RKO (cell line): ENCODE data around the gene TMEM219.
"Not testable (repeated sequence)": the region's sequence is repeated elsewhere in the genome, so short reads cannot be mapped to it uniquely, and the experiment has no call there.

Experiments
- DNase-seq: peaks from one replicate; pipeline ENCODE4 v3.0.0-alpha.2; 2016; ENCODE audit warnings: low spot score

TMEM219 gene, protein sequence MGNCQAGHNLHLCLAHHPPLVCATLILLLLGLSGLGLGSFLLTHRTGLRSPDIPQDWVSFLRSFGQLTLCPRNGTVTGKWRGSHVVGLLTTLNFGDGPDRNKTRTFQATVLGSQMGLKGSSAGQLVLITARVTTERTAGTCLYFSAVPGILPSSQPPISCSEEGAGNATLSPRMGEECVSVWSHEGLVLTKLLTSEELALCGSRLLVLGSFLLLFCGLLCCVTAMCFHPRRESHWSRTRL

DNA sequence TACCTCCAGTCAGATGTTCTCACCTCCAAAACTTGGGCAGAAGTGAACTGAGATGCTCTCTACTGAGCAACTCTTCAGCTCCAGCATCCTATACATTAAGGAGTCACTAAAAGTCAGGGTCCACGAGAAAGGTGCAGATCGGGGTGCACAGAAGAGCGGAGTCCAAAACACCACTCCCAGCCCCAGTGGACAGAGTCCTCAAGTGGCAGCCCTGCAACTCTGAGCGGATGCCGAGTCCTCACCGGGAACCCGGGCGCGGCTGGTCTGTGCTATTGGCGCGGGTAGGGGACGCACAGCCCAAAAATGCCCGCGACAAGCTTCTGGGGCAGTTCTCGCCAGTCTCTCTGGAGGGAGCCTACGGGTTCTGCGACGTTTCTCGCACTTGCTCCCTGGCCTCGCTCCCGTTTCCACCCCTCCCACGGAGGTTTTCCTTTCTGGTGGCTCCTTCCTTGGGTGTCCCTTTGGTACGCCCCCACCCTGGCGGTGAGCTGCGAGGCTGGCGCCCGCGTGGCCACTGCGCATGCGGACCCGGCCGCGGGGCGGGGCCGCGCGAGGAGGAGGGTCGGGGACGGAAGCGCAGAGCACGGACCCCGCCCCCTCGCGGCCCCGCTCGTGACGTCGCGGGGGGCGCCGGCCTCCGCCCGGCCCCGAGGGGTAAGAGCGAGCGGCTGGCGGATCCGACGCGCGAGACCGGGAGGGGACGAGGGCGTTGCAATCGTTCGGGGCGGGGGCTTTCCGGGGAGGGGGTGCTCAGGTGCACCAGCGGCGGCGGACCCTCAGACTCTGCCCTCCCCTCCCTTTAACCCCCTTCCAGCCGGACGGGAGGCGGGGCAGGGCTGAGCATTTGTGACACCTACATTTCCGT is at the start of gene TMEM219:
Gene TMEM219 (plus strand): TSS at position 601 of the 865 bp plus-strand sequence. CDS start 1,065 bp downstream, outside the sequence.
- peak; percentile 85 for DNase-seq

DNA sequence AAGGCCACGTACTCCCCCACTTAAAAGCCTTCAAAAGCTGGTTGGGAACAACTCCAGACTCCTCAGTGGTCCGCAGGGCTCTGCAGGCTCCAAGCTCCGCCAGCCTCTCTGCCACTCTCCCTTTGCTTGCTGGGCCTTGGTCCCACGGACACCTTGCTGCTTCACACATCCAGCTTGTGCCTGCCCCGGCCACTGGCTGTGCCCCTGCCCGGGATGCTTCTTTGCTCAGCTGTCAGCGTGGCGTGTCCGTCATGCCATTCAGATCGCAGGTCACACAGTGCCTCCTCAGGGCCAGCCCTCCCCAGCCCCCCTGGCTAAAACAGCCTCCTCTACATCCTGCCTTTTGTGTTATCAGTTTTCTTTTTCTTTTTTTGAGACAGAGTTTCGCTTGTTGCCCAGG is 49.8 kb upstream of the TMEM219 start:
- no peak for DNase-seq

GRCh38 chr16:29913514-29913913 is 48.4 kb upstream of the TMEM219 start:
- no peak for DNase-seq

DNA sequence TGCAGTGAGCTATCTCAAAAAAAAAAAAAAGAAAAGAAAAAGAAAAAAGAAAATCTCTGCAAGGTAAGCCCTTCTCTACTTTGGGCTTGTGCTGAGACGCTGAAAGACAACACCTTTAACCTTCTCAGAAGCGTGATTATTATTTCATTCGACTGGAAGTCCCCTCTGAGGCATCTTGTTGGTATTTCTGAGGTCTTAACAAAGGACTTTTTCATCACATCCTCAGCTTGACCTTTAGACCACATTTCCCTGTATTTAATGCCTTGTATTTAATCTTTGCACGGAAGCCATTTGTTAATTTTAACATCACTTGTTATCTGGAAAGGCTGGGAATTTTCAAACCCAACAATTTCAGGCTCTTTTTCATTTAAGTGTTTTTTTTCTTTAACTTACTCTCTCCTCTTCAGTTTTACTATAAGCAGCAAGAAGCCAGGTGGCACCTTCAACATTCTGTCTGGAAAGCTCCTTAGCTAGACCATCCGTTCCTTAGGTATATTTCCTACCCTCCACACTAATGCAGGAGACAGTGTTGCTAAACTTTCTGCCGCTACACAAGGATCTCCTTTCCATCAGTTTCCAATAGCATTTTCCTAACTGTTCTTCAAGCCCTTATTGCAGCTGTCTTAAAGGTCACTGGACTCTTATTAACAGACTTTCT is 46.2 kb upstream of the TMEM219 start:
- no peak for DNase-seq

- DNase-seq, result no peak
These were observed 44.9 kb upstream of the TMEM219 start for GRCh38 chr16:29916979-29917378.

DNA sequence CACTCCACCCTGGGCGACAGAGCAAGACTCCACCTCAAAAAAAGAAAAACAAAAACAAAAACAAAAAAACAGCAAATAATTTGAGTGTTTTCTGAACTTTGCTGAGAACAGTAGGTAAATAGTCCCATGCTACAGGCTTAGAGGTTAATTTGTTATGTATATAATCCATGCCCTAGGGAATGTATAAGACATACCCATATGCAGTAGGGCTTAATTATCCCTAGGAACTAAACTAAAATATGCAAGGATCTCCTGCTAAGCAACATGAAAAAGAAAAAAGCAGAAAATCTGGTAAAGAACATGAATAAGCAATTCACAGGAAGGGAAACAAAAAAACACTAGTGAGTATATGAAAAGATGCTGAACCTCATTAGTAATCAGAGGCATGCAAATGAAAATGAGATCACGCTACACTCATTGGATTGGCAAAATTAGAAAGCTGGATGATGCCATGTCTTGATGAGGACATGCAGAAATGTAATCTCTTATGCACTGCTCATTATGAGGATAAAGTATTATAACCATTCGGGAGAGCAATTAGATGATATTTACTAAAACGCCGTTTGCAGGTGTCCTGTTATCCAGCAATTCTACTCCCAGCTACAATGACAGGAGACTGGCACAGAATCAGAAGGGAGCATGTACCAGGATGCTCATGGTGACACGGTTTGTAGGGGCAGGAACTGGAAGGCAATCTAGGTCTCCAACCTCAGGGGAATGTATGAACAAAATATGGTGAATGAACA is 41.4 kb upstream of the TMEM219 start:
- DNase-seq, result no peak

DNA sequence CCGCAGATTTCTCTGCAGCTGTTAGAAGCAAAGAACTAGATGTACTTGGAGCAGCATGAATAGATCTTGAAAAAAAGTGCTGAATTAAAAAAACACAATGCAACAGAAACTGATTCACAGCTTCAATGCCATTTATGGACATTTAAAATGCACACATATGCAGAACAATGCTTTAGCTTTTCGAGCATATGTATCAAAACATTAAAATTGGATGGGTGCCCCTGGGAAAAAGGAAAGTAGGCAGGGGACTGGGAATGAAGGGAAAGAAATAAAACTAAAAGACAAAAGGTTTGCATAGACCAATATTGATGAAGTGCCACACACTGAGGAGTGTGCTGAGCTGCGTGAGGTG is 40.9 kb upstream of the TMEM219 start:
- DNase-seq, result no peak

DNA sequence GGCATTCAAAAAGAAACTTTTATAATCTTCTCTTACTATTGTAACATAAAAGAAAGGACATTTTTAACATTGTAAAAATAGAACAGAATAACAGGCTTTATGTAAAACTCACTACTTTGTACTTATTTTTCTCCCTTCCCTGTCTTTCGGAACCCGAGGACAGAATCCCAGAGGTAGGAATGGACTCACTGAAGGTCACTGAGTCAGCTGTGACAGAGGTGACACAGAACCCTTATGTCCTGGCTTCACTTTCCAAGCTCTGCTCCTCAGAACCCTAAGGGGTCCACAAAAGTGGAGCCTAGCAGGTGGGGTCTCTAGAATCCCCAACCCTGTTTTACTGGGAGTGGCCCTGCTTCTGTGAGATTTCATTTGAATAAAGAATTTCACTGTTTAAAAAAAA is 39.6 kb upstream of the TMEM219 start:
- DNase-seq, result no peak

- DNase-seq, result no peak
These were observed 38.8 kb upstream of the TMEM219 start for GRCh38 chr16:29922986-29923501.

GRCh38 chr16:29925105-29925756 is 36.6 kb upstream of the TMEM219 start:
- DNase-seq, result peak; percentile 40

- DNase-seq, result peak; percentile 83
These were observed 35.8 kb upstream of the TMEM219 start, which contains the start of gene KCTD13 for GRCh38 chr16:29925781-29926710. TSS of gene KCTD13 (minus strand) at chr16:29926226. CDS start at chr16:29926033, 193 bp downstream.

DNA sequence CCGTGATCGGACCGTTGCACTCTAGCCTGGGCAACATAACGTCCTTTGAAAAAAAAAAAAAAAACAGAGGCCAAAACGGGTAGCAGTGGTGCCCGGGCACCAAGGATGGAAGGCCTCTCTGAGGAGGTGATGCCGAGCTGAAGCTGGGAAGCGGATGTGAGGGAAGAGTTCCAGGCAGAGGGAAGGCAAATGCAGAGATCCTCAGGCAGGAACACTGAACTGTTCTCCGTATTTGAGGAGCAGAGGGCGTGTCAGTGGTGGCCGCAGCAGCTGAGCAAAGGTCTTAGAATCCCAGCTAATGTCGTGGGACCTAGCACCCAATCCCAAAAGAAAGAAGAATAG is 35.2 kb upstream of the TMEM219 start:
- peak; percentile 58 for DNase-seq

- DNase-seq, result no peak
These were observed 34.6 kb upstream of the TMEM219 start for GRCh38 chr16:29927070-29927905.

DNA sequence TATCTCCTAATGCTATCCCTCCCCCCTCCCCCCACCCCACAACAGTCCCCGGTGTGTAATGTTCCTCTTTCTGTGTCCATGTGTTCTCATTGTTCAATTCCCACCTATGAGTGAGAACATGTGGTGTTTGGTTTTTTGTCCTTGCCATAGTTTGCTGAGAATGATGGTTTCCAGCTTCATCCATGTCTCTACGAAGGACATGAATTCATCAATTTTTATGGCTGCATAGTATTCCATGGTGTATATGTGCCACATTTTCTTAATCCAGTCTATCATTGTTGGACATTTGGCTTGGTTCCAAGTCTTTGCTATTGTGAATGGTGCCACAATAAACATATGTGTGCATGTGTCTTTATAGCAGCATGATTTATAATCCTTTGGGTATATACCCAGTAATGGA is 30.1 kb upstream of the TMEM219 start:
- not testable (repeated sequence) for DNase-seq

- no peak for DNase-seq
These were observed 21.2 kb upstream of the TMEM219 start for GRCh38 chr16:29940656-29941055.

DNA sequence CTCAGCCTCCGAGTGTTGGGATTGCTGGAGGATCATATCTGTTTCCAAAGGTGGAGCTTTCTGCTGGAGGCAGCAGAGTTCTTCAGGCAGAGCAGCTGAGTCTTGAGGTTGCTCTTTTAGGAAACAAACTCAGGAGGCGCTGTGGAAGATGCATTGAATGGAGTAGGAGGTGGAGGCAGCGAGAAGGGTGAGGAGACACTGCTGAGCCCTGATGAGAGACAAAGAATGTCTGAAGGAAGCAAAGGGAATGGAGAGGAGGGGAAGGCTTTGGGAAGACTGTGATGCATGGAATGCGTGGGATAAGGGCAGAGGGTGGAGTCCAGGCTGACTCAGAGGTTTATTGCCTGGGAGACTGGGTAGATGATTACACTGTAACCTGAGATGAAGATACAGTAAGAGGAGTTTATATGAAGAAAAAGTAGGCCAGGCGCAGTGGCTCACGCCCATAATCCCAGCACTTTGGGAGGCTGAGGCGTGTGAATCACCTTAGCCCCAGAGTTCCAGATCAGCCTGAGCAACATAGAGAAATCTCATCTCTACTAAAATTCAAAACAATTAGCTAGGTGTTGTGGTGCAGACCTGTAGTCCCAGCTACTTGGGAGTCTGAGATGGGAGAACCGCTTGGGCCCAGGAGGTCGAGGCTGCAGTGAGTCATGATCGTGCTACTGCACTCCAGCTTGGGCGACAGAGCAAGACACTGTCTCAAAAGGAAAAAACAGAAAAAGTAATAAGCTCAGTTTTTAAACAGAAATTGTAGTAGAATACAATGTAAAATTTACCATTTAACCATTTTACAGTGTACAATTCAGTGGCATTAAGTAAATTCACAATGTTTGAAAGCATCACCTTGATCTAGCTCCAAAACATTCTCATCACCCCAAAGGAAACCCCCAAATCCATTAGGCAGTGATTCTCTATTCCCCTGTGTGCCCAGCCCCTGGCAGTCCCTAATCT is 17.8 kb upstream of the TMEM219 start:
- DNase-seq, result peak; percentile 98

DNA sequence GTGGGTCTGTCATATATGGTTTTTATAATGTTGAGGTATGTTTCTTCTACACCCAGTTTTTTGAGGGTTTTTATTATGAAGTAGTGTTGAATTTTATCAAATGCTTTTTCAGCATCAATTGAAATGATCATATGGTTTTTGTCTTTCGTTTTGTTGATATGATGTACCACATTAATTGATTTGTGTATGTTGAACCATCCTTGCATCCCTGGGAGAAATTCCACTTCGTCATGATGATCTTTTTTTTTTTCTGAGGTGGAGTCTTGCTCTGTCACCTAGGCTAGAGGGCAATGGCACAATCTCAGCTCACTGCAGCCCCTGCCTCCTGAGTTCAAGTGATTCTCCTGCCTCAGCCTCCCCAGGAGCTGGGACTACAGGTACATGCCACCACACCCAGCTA is 14.0 kb upstream of the TMEM219 start:
- no peak for DNase-seq

- DNase-seq, result no peak
These were observed 10.9 kb upstream of the TMEM219 start for GRCh38 chr16:29950806-29951461.
